Amniotic epithelial cell (primary cell): Measurements from ENCODE around the gene CRYBB2.
"Not testable (repeated sequence)": the region's sequence is repeated elsewhere in the genome, so short reads cannot be mapped to it uniquely, and the experiment has no call there.

ENCODE experiments used
- DNase-seq: peaks from one replicate; pipeline ENCODE4 v3.0.0-alpha.2; 2010; ENCODE audit warnings: low read depth

Gene CRYBB2

GRCh38 chr22:25219211-25219689 is at the start of gene CRYBB2:
Gene CRYBB2, plus strand, starts transcription at chr22:25219639. Its CDS starts 1,791 bp downstream, at chr22:25221430.
- no peak for DNase-seq

GRCh38 chr22:25170426-25170980 is 48.9 kb upstream of the CRYBB2 start:
- no peak for DNase-seq

DNA sequence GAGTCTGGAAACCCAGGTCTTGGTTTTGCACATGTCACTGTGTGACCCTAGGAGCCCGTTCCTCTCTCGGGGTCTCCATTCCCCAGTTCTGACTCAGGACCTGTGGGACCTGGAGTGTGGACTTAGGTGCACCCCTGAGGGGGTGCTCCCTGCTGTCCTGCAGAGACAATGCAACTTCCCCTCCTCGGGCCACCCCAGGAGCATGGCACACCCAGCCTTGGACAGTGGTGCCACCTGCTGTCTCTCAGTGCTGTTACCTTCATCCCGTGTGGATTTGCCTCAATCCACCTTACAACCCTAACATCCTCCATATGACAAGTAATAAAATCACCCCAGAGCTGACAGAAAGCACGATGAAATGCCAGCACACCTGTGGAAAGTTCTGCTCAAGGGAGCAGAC is 47.3 kb upstream of the CRYBB2 start:
- DNase-seq = no peak

- DNase-seq = no peak
Measured at GRCh38 chr22:25174156-25174887, 45.1 kb upstream of the CRYBB2 start.

DNA sequence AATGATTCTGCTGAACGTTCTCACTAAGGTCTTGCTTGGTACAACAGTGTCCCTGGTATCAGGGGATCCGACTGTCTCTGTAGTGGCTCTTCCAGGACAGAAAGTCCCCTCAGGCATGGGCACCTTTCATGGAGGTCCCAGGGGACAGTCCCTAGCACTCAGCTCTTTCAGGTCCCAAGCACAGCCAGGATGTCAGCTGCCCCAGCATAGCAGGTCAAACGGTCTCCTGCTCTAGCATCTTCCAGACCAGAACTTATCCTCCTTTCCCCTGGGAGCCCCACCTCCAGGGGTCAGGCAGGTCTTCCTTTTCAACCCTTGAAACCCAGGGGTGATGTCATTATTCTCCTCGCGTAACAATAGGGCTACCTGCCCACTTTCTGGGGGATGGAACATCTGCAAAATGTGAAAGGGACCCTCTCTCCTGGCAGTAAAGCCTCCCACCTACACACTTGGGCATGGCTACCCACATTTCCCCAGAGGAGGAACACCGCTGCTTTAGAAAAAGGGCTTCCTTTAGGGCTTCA is 44.5 kb upstream of the CRYBB2 start:
- DNase-seq = no peak

- no peak for DNase-seq
Measured at GRCh38 chr22:25176175-25176574, 43.3 kb upstream of the CRYBB2 start.

- DNase-seq = no peak
Measured at GRCh38 chr22:25176799-25177198, 42.6 kb upstream of the CRYBB2 start.

DNA sequence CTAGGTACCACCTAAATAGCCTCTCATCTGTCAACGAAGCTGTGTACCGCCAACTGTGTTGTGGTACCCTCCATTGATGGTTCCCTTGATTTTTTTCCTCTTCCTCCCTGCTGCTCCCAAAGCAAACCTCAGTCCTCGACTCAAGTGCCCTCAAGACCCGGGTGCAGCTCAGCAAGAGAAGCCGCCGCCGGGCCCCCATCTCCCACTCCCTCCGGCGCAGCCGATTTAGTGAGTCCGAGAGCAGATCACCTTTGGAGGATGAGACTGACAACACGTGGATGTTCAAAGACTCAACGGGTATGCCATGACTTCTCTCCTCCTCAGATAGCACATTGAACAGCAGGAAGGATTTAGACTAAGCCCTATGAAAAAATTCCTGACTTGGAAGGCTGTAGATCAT is 42.2 kb upstream of the CRYBB2 start:
- no peak for DNase-seq

DNA sequence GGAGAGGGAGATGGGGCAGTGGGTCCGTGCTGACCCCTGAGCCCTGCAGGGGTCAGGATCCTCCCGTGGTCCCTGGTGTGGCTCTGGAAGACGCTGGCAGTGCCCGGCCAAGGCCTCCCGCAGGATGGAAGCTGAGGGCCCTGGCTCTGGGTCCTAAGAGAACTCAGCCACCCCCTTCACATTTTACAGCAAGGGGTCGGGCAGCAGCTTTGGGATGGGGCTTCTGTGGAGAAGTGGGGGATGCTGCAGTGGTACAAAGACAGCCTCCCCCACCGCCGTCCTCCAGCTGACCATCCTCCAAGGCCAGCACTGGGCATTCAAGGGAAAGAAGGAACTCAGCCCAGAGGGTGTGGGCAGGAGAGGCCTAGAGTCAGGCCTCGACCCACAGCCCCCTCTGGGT is 41.5 kb upstream of the CRYBB2 start:
- no peak for DNase-seq

GRCh38 chr22:25178348-25178747 is 41.1 kb upstream of the CRYBB2 start:
- DNase-seq = not testable (repeated sequence)

- not testable (repeated sequence) for DNase-seq
Measured at GRCh38 chr22:25178869-25179631, 40.4 kb upstream of the CRYBB2 start.

DNA sequence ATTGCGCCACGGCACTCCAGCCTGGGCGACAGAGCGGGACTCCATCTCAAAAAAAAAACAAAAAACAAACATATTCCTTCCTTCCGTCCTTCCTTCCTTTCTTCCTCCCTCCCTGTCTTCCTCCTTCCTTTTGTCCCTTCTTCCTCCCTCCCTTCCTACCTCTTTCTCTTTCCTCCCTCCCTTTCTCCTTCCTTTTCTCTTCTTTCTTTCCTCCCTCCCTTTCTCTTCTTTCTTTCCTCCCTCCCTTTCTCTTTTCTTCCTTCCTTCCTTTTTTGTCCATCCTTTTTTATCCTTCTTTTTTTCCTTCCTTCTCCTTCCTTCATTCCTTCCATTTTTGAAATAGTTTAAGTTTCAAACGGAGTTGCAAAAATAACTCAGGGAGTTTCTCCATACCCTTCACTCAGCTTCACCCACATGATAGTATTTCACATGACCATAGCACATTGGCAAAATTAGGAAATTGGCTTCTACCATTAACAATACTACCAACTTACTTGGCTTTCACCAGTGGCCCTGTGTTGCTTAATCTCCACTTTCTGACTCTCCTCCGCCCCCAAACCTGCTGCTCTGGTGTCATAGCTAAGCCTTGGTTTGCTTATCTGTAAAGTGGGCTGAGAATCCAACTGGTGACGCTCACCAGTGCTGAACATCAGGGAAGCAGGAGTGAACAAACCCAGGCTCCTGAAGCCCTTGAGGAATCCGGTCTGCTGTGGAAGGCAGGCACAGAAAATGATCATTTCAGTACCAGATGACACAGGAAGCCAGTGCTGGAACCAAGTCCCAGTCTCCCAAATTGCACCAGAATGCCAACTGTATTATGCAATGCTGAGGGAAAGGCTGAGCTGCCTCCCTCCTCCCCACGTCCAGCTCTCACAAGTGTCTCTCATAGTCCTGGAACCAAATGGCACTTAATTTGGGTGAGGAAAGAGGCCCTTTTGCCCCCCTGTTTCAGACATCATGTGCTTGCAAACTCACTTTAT is 37.0 kb upstream of the CRYBB2 start:
- DNase-seq = no peak

DNA sequence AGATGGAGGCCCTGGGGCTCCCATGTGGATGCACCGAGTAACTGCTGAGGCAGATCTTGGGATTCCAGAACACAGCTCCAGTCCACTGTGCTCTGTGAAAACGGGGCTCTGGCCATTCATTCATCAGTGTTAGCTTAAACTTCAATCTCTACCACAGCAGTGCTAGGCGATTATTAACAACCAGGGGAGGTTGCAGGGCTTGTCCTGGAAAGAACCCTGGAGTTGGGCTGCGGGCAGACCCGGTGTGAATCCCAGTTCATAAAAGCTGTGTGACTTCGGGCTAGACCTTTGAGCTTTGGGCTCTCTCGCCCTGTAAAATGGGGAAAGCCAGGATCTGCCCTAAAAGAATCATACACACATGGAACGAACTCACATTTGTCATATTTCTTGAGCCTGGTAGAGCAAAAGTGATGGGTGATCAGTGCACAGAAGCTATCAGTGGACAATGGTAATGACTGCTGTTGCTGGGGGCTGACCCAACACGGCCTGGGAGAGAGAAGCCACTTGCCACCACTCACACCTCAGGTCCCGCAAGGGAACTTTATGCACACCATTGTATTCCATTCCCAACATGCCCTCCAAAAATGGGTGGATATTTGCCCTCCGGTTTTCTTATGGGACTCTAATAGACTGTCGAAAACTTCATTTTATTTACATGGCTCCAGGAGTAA is 35.4 kb upstream of the CRYBB2 start:
- no peak for DNase-seq

DNA sequence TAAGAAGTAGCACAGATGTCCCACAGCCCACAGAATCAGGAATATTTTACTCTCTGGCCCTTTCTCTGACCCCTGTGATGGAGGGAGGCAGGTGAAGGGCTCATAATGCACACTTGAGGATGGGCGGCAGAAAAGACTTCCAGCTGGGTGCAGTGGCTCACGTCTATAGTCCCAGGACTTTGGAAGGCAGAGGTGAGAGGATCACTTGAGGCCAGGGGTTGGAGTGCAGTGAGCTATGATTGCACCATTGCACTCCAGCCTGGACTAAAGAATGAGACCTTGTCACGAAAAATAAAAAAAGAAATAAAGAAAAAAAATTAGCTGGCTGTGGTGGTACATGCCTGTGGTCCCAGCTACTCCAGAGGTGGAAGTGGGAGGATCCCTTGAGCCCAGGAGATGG is 33.3 kb upstream of the CRYBB2 start:
- no peak for DNase-seq

- no peak for DNase-seq
Measured at GRCh38 chr22:25187469-25187868, 32.0 kb upstream of the CRYBB2 start.

DNA sequence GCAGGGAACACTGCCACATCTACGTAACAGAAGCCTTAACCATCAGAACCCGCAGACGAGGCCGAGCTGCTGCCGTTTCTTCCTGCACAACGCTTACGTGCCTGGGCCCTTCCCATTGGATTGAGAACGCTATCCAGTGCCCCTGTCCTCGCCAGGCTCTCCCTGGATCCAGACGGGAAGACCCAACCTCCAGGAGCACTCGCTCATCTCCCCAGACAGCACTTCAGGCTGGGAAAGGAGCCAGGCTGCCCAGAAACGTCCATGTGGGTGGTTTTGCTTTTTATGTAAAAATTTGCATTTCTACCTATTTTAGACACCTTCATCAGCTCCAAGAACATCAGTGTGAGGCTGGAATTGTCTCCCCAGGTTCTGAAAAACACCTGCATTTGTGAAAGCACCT is 27.0 kb upstream of the CRYBB2 start:
- no peak for DNase-seq

GRCh38 chr22:25193130-25193529 is 26.3 kb upstream of the CRYBB2 start:
- no peak for DNase-seq

GRCh38 chr22:25193548-25193947 is 25.9 kb upstream of the CRYBB2 start:
- DNase-seq = no peak

DNA sequence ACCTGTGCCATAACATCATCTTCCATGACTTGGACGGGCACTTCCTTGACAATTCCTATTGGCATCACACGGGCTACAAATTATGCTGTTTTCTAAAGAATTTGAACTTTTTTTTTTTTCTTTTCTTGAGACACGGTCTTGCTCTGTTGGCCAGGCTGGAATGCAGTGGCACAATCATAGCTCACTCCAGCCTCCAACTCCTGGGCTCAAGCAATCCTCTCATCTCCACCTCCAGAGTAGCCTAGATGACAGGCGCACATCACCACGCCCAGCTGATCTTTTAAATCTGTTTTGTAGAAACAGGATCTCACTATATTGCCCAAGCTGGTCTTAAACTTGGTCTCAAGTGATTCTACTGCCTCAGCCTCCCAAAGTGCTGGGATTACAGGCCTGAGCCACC is 23.1 kb upstream of the CRYBB2 start:
- no peak for DNase-seq

DNA sequence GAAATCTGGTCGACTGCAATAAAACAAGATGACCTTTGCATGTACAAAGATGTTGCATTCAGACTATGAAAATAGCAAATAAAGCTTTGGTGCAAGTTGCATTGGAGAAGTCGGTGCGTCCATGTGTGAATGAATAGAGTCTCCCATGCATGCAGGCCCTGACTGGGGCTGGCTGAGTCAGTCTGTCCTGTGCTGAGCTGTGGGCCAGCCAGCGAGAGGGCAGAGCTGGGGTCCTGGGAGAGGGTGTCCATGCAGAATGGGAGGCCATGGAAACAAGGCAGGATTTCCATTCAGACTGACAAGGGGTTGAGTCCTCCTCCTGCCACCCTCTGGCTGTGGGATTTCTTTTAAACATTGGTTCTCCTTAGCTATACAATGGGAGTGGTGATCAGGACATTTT is 22.1 kb upstream of the CRYBB2 start:
- no peak for DNase-seq
